NCI-H69 (cell line): ENCODE data around the gene EMB.
"Not testable (repeated sequence)": the region's sequence is repeated elsewhere in the genome, so short reads cannot be mapped to it uniquely, and the experiment has no call there.

Experiments used
- DNase-seq: peaks from one replicate; lab custom pipeline; 2025; lab: John Stamatoyannopoulos, UW

Gene EMB

DNA sequence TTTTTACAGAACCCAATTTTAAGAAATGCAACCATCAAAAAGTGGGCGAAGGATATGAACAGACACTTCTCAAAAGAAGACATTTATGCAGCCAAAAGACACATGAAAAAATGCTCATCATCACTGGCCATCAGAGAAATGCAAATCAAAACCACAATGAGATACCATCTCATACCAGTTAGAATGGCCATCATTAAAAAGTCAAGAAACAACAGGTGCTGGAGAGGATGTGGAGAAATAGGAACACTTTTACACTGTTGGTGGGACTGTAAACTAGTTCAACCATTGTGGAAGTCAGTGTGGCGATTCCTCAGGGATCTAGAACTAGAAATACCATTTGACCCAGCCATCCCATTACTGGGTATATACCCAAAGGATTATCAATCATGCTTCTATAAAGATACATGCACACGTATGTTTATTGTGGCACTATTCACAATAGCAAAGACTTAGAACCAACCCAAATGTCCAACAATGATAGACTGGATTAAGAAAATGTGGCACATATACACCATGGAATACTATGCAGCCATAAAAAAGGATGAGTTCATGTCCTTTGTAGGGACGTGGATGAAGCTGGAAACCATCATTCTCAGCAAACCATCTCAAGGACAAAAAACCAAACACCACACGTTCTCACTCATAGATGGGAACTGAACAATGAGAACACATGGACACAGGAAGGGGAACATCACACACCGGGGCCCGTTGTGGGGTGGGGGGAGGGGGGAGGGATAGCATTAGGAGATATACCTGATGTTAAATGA is 19.7 kb downstream of the EMB start:
- not testable (repeated sequence) for DNase-seq

- no peak for DNase-seq
These were observed 20.6 kb downstream of the EMB start for GRCh38 chr5:50420343-50420935.

DNA sequence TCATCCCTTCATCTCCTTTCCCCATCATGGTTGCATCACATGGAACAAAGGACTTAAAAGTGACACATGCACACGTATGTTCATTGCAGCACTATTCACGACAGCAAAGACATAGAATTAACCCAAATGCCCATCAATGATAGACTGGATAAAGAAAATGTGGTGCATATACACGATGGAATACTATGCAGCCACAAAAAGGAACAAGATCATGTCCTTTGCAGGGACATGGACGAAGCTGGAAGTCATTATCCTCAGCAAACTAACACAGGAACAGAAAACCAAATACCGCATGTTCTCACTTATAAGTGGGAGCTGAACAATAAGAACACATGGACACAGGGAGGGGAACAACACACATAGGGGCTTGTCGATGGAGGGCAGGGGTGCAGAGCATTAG is 21.4 kb downstream of the EMB start:
- not testable (repeated sequence) for DNase-seq

- DNase-seq, result not testable (repeated sequence)
These were observed 24.5 kb downstream of the EMB start for GRCh38 chr5:50416637-50417036.

- no peak for DNase-seq
These were observed 25.2 kb downstream of the EMB start for GRCh38 chr5:50415912-50416311.

- not testable (repeated sequence) for DNase-seq
These were observed 30.2 kb downstream of the EMB start for GRCh38 chr5:50410932-50411331.

- no peak for DNase-seq
These were observed 34.2 kb downstream of the EMB start for GRCh38 chr5:50406877-50407276.

- DNase-seq, result no peak
These were observed 39.8 kb downstream of the EMB start for GRCh38 chr5:50401336-50401735.

GRCh38 chr5:50393925-50394609 is 47.0 kb downstream of the EMB start:
- not testable (repeated sequence) for DNase-seq

GRCh38 chr5:50392289-50392688 is 48.8 kb downstream of the EMB start:
- DNase-seq, result not testable (repeated sequence)

DNA sequence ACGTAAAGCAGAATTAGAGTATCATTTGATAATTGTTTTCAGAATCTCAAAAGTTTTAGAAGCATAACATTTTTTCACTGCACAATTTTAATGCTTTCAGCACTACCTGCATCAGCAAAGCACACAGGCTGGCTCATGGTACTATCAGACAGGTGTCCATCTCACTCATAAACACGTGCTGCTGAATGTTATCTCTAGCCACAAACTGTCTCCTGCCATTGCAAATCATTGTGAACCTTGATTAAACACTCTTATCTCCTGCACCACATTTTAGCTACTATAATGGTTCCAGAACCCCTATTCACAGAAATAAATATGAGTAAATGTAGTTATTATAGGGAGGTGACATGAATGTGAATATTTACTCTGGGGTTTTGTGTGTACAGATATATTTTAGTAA is 56.7 kb downstream of the EMB start:
- DNase-seq, result not testable (repeated sequence)

DNA sequence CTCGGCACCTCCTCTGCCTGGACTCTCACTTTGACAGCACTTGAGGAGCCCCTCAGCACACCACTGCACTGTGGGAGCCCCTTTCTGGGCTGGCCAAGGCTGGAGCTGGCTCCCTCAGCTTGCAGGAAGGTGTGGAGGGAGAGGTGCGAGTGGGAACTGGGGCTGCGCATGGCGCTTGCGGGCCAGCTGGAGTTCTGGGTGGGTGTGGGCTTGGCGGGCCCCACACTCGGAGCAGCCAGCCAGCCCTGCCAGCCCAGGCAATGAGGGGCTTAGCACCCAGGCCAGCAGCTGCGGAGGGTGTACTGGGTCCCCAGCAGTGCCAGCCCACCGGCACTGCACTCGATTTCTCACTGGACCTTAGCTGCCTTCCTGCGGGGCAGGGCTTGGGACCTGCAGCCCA is 64.4 kb downstream of the EMB start:
- not testable (repeated sequence) for DNase-seq

GRCh38 chr5:50369287-50370033 is 71.6 kb downstream of the EMB start:
- DNase-seq, result not testable (repeated sequence)

GRCh38 chr5:50365426-50366251 is 75.4 kb downstream of the EMB start:
- DNase-seq, result no peak

- DNase-seq, result not testable (repeated sequence)
These were observed 76.4 kb downstream of the EMB start for GRCh38 chr5:50364535-50365309.

DNA sequence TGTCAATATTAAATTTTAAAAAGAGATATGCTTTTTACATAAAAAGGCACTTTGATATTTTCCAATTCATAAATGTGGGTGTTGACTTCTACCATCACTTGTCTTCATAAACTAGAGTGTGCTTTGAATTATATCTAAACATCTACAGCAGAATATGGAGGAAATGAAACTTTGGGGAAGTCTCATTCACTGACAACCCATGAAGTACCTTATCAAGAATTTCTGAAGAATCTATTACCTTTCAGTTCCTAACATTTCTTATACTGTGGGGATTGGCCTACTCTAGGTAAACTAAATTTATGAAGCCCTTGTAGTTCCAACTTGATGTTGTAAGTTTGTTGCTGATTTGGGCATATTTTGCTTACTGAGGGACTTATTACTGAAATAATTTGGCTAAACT is 81.9 kb downstream of the EMB start:
- no peak for DNase-seq

GRCh38 chr5:50352382-50352781 is 88.7 kb downstream of the EMB start:
- no peak for DNase-seq
